Coronary artery (tissue), 2 donors: ENCODE results near the gene TLR7.

Experiments
- DNase-seq: peaks from one replicate; pipeline ENCODE4 v3.0.0-alpha.2; 2017; ENCODE audit warnings: low spot score
- H3K27ac ChIP-seq, 2 donors: fragments of 200-600 bp; sonication (generic); one replicate each; pipeline ENCODE4 v1.5.1; 2016 to 2019
- H3K4me3 ChIP-seq: fragments of 200-600 bp; sonication (generic); 2 replicates; pipeline ENCODE4 v1.5.1; 2016; ENCODE audit warnings: mild to moderate bottlenecking, moderate library complexity
- TF ChIP-seq, protein P1 (sequence below): fragments of 200-600 bp; sonication (generic); IDR thresholded peaks from one replicate; pipeline ENCODE4 v1.5.1; 2019; ENCODE audit warnings: antibody characterized with exemption

The TLR7 gene

DNA sequence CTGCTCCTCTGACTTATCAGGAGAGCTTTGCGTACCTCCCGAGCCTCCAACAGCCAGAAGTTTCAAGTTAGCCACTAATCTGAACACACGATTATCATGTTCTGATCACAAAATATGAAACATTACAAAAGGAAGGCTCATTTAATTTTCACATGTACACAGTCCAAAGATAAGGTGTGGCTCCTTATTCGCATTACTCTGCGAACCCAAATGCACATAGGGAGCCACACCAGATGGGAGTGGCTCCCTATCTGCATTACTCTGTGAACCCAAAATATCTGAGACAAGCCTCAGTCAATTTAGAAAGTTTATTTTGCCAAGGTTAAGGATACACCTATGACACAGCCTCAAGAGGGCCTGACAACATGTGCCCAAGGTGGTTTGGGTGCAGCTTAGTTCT lies 68.0 kb downstream of the TLR7 start:
- H3K27ac ChIP-seq: no peak overlapping the region
- no peak for DNase-seq
- H3K4me3 ChIP-seq: no peak overlapping the region
- TF ChIP-seq, protein P1, sequence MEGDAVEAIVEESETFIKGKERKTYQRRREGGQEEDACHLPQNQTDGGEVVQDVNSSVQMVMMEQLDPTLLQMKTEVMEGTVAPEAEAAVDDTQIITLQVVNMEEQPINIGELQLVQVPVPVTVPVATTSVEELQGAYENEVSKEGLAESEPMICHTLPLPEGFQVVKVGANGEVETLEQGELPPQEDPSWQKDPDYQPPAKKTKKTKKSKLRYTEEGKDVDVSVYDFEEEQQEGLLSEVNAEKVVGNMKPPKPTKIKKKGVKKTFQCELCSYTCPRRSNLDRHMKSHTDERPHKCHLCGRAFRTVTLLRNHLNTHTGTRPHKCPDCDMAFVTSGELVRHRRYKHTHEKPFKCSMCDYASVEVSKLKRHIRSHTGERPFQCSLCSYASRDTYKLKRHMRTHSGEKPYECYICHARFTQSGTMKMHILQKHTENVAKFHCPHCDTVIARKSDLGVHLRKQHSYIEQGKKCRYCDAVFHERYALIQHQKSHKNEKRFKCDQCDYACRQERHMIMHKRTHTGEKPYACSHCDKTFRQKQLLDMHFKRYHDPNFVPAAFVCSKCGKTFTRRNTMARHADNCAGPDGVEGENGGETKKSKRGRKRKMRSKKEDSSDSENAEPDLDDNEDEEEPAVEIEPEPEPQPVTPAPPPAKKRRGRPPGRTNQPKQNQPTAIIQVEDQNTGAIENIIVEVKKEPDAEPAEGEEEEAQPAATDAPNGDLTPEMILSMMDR: no peak

DNA sequence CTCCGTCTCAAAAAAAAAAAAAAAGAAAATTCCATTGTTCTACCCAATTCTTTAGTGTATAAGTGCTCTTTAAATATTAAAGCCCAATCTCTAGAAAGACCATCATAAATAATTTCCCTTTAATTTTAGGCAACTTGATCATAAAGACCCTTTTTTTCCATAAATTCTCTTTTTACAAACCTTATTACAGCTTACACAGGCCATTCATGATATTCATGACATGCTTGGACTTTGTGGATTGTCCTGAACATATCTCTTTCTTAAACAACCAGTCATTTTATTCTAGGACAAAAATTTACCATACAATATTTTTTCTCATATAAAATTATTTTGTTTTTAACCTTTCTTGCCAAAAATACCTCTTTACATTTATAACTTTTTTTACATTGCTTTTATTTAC lies 70.1 kb downstream of the TLR7 start:
- TF ChIP-seq, protein P1: no peak
- Histone ChIP-seq H3K4me3 (no peak overlapping the region), H3K27ac (no peak overlapping the region)
- no peak for DNase-seq
